ENCODE measurements around the gene COPZ1. TPM values are rescaled to one million over a fixed set of nuclear protein-coding genes. Genes with fewer than 3 reads are reported as not detected.
A peak's percentile ranks its signal among the peaks of the same experiment; 100 is the strongest.

COPZ1 gene
- total and polyA plus RNA-seq, 9 of the 15 experiments (the other 6 are each of a cell fraction or from before 2014, with no cell fraction given) = 137 to 487 (median 233) TPM

DNA sequence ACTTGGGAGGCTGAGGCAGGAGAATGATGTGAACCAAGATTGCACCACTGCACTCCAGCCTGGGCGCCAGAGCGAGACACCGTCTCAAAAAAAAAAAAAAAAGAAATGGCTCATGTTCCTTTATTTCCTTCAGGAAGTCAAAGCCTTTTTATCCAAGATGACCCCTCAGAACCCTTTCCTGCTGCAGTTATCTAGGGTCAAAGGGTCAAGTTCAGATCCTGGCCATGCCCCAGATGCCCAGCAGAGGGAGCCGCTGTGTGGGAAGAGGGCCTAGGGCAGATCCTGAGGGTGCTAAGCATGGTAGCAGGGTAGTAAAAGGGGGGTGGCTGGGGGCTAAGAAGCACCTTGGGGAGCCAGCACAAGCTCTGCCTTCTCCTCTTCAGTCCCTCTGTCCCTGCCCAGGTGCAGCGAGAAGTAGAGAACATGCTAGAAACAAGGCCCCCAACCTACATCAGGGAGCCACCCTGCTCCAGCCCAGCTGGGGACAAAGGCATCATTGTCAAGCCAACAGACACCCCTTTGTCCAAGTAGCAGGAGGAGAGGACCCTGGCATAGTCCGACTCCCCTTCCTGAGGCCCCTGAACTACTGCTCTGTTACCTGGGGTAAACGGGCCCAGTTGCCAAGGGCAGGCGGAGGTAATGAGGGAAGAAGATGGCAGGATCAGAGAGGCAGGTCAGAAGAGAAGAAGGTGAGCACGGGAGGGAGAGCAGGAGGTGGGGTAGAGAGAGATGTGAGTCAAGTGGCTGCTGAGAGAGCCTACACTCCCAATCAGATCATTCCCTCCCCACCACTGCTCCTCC is 30.6 kb upstream of the COPZ1 start (continued):
- TF ChIP-seq SAFB (IDR thresholded peaks at IDR 0.05; ENCODE audit: borderline replicate concordance, low read depth, low read length) = no peak
- no peak for TF ChIP-seq RBM39 (optimal IDR thresholded peaks at IDR 0.05; ENCODE audit: low read depth, low read length)
- TF ChIP-seq, protein P1, sequence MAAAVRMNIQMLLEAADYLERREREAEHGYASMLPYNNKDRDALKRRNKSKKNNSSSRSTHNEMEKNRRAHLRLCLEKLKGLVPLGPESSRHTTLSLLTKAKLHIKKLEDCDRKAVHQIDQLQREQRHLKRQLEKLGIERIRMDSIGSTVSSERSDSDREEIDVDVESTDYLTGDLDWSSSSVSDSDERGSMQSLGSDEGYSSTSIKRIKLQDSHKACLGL (CRISPR knock-in tag; IDR thresholded peaks at IDR 0.05; ENCODE audit: borderline replicate concordance, poor library complexity, severe bottlenecking) = no peak
- TF ChIP-seq, protein P2, sequence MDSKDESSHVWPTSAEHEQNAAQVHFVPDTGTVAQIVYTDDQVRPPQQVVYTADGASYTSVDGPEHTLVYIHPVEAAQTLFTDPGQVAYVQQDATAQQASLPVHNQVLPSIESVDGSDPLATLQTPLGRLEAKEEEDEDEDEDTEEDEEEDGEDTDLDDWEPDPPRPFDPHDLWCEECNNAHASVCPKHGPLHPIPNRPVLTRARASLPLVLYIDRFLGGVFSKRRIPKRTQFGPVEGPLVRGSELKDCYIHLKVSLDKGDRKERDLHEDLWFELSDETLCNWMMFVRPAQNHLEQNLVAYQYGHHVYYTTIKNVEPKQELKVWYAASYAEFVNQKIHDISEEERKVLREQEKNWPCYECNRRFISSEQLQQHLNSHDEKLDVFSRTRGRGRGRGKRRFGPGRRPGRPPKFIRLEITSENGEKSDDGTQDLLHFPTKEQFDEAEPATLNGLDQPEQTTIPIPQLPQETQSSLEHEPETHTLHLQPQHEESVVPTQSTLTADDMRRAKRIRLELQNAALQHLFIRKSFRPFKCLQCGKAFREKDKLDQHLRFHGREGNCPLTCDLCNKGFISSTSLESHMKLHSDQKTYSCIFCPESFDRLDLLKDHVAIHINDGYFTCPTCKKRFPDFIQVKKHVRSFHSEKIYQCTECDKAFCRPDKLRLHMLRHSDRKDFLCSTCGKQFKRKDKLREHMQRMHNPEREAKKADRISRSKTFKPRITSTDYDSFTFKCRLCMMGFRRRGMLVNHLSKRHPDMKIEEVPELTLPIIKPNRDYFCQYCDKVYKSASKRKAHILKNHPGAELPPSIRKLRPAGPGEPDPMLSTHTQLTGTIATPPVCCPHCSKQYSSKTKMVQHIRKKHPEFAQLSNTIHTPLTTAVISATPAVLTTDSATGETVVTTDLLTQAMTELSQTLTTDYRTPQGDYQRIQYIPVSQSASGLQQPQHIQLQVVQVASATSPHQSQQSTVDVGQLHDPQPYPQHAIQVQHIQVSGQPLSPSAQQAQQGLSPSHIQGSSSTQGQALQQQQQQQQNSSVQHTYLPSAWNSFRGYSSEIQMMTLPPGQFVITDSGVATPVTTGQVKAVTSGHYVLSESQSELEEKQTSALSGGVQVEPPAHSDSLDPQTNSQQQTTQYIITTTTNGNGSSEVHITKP (IDR thresholded peaks at IDR 0.05; ENCODE audit: partially characterized antibody) = no peak
- TF ChIP-seq ARID1B (IDR thresholded peaks at IDR 0.05) = peak; percentile 44; the same call in 1 of the 2 replicates
- TF ChIP-seq SP2 (IDR thresholded peaks at IDR 0.05; ENCODE audit: extremely low read depth, low read depth, low read length, poor library complexity, severe bottlenecking) = no peak
- no peak for TF ChIP-seq BHLHE40 (IDR thresholded peaks at IDR 0.05; ENCODE audit: low read length)
- no peak for TF ChIP-seq ZNF143 (CRISPR knock-in tag; IDR thresholded peaks at IDR 0.05)
- no peak for TF ChIP-seq CHD4 (IDR thresholded peaks at IDR 0.05; ENCODE audit: insufficient read depth, insufficient replicate concordance, low read depth, low read length, poor library complexity, severe bottlenecking)
- TF ChIP-seq CCNT2 (IDR thresholded peaks at IDR 0.05; ENCODE audit: borderline replicate concordance, extremely low read depth, insufficient read length, low read depth, low read length) = peak; percentile 23
- no peak for TF ChIP-seq MAFG (tag; conservative IDR thresholded peaks at IDR 0.05)
- no peak; the same call in 1 of the 2 replicates for TF ChIP-seq POLR2AphosphoS2 (IDR thresholded peaks at IDR 0.05; ENCODE audit: low read length)
- no peak for TF ChIP-seq PHB2 (IDR thresholded peaks at IDR 0.05; ENCODE audit: low read depth)
- TF ChIP-seq TCF3 (CRISPR knock-in tag; IDR thresholded peaks at IDR 0.05) = peak; percentile 53; the same call in 1 of the 2 replicates
- TF ChIP-seq ZNF274 (IDR thresholded peaks at IDR 0.05; ENCODE audit: borderline replicate concordance, low read depth, low read length) = no peak
- TF ChIP-seq ZNF717 (CRISPR knock-in tag; IDR thresholded peaks at IDR 0.05) = no peak
- no peak for TF ChIP-seq DNMT1 (IDR thresholded peaks at IDR 0.05)
- no peak for TF ChIP-seq ZNF696 (CRISPR knock-in tag; conservative IDR thresholded peaks at IDR 0.05)
- TF ChIP-seq, protein P3, sequence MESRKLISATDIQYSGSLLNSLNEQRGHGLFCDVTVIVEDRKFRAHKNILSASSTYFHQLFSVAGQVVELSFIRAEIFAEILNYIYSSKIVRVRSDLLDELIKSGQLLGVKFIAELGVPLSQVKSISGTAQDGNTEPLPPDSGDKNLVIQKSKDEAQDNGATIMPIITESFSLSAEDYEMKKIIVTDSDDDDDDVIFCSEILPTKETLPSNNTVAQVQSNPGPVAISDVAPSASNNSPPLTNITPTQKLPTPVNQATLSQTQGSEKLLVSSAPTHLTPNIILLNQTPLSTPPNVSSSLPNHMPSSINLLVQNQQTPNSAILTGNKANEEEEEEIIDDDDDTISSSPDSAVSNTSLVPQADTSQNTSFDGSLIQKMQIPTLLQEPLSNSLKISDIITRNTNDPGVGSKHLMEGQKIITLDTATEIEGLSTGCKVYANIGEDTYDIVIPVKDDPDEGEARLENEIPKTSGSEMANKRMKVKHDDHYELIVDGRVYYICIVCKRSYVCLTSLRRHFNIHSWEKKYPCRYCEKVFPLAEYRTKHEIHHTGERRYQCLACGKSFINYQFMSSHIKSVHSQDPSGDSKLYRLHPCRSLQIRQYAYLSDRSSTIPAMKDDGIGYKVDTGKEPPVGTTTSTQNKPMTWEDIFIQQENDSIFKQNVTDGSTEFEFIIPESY (CRISPR knock-in tag; IDR thresholded peaks at IDR 0.05) = peak; percentile 56; the same call in 1 of the 2 replicates
